ENCODE data around the gene C15orf61.

The C15orf61 gene

GRCh38 chr15:67515557-67515956 lies 5.4 kb upstream of the C15orf61 start:
- Histone ChIP-seq H2AK5ac (ENCODE audit: low read length) (no peak overlapping the region), H3K27me3 (ENCODE audit: insufficient read depth, low read length) (no peaks in the 10 kb centered on the region), H3K79me1 (ENCODE audit: low read length) (peaks cover under 1% of the 10 kb centered on the region), H2BK12ac (ENCODE audit: low read length) (no peak overlapping the region), H3K4me2 (ENCODE audit: low read length) (no peak overlapping the region), H3K18ac (ENCODE audit: low read length) (no peak overlapping the region), H4K12ac (ENCODE audit: low read depth, low read length) (no peak overlapping the region), H4K8ac (ENCODE audit: low read depth, low read length) (no peak overlapping the region), H3K4ac (ENCODE audit: low read depth, low read length) (no peak overlapping the region), H3K9me3 (ENCODE audit: insufficient read depth, low read depth, low read length) (no peaks in the 10 kb centered on the region), H3K23ac (ENCODE audit: low read length) (no peak overlapping the region), H3K79me2 (ENCODE audit: control insufficient read depth, insufficient read depth, low read length, poor library complexity) (no peaks in the 10 kb centered on the region), H3K4me1 (ENCODE audit: control insufficient read depth in 1 of 2, insufficient read depth in 2 of 2, low read length in 2 of 2) (peaks cover 0 to under 1% of the 10 kb centered on the region in 2 experiments), H4K91ac (ENCODE audit: low read depth, low read length) (no peak overlapping the region), H3K27ac (ENCODE audit: low read depth, low read length) (no peak overlapping the region), H2BK5ac (ENCODE audit: low read depth, low read length, poor library complexity) (no peak overlapping the region), H3K4me3 (ENCODE audit: low read depth, low read length) (no peak overlapping the region), H3K9ac (ENCODE audit: low read length) (no peak overlapping the region), H2AFZ (ENCODE audit: insufficient read depth, low read length, poor library complexity) (no peak overlapping the region), H3K14ac (ENCODE audit: low read length) (no peak overlapping the region), H2BK120ac (ENCODE audit: insufficient read depth, low read length, poor library complexity) (no peak overlapping the region), H3K36me3 (ENCODE audit: control insufficient read depth in 1 of 2, insufficient read depth in 2 of 2, low read length in 2 of 2) (no peaks in the 10 kb centered on the region)
- no CpG with 5 or more reads among the region's 2 CpGs for WGBS (ENCODE audit: extremely low coverage, insufficient coverage, insufficient read length)
- DNase-seq = no peak

- H3K4me2 ChIP-seq (ENCODE audit: low read length) = peak overlapping the region; percentile 68
- H3K18ac ChIP-seq (ENCODE audit: low read length) = peak overlapping the region; percentile 25
- H2BK5ac ChIP-seq (ENCODE audit: low read depth, low read length, poor library complexity) = no peak overlapping the region
- H3K27ac ChIP-seq (ENCODE audit: low read depth, low read length) = peak overlapping the region; percentile 1
- peak overlapping the region; percentile 99 for H4K8ac ChIP-seq (ENCODE audit: low read depth, low read length)
- H2BK12ac ChIP-seq (ENCODE audit: low read length) = no peak overlapping the region
- DNase-seq = no peak
- no peak overlapping the region for H3K23ac ChIP-seq (ENCODE audit: low read length)
- H2AK5ac ChIP-seq (ENCODE audit: low read length) = no peak overlapping the region
- no CpG with 5 or more reads among the region's 24 CpGs for WGBS (ENCODE audit: extremely low coverage, insufficient coverage, insufficient read length)
- no peaks in the 10 kb centered on the region for H3K9me3 ChIP-seq (ENCODE audit: insufficient read depth, low read depth, low read length)
- peak overlapping the region; percentile 48 for H3K4me3 ChIP-seq (ENCODE audit: low read depth, low read length)
- peak overlapping the region; percentile 34 for H3K9ac ChIP-seq (ENCODE audit: low read length)
- peaks cover 10% of the 10 kb centered on the region for H3K79me1 ChIP-seq (ENCODE audit: low read length)
- H4K91ac ChIP-seq (ENCODE audit: low read depth, low read length) = peak overlapping the region; percentile 15
- peak overlapping the region; percentile 97 for H2AFZ ChIP-seq (ENCODE audit: insufficient read depth, low read length, poor library complexity)
- H3K36me3 ChIP-seq (ENCODE audit: control insufficient read depth in 1 of 2, insufficient read depth in 2 of 2, low read length in 2 of 2) = no peaks in the 10 kb centered on the region
- H3K14ac ChIP-seq (ENCODE audit: low read length) = no peak overlapping the region
- no peak overlapping the region for H2BK120ac ChIP-seq (ENCODE audit: insufficient read depth, low read length, poor library complexity)
- peaks cover 0 to 3% of the 10 kb centered on the region in 2 experiments for H3K4me1 ChIP-seq (ENCODE audit: control insufficient read depth in 1 of 2, insufficient read depth in 2 of 2, low read length in 2 of 2)
- H3K79me2 ChIP-seq (ENCODE audit: control insufficient read depth, insufficient read depth, low read length, poor library complexity) = peaks cover 7% of the 10 kb centered on the region
- H3K4ac ChIP-seq (ENCODE audit: low read depth, low read length) = peak overlapping the region; percentile 16
- H3K27me3 ChIP-seq (ENCODE audit: insufficient read depth, low read length) = no peaks in the 10 kb centered on the region
- H4K12ac ChIP-seq (ENCODE audit: low read depth, low read length) = peak overlapping the region; percentile 8
Observed at GRCh38 chr15:67520321-67521028, 456 bp upstream of the C15orf61 start.

- Histone ChIP-seq H3K9ac (ENCODE audit: low read length) (peak overlapping the region; percentile 72), H3K36me3 (ENCODE audit: control insufficient read depth in 1 of 2, insufficient read depth in 2 of 2, low read length in 2 of 2) (no peaks in the 10 kb centered on the region), H2BK5ac (ENCODE audit: low read depth, low read length, poor library complexity) (peak overlapping the region; percentile 49), H2AK5ac (ENCODE audit: low read length) (no peak overlapping the region), H3K79me1 (ENCODE audit: low read length) (peaks cover 10% of the 10 kb centered on the region), H3K18ac (ENCODE audit: low read length) (peak overlapping the region; percentile 98), H3K27me3 (ENCODE audit: insufficient read depth, low read length) (no peaks in the 10 kb centered on the region), H4K12ac (ENCODE audit: low read depth, low read length) (peak overlapping the region; percentile 63), H3K4ac (ENCODE audit: low read depth, low read length) (no peak overlapping the region), H3K14ac (ENCODE audit: low read length) (peak overlapping the region; percentile 95), H2AFZ (ENCODE audit: insufficient read depth, low read length, poor library complexity) (peak overlapping the region; percentile 97), H4K8ac (ENCODE audit: low read depth, low read length) (peak overlapping the region; percentile 99), H2BK12ac (ENCODE audit: low read length) (no peak overlapping the region), H3K23ac (ENCODE audit: low read length) (no peak overlapping the region), H2BK120ac (ENCODE audit: insufficient read depth, low read length, poor library complexity) (peak overlapping the region; percentile 28), H3K4me1 (ENCODE audit: control insufficient read depth in 1 of 2, insufficient read depth in 2 of 2, low read length in 2 of 2) (peaks cover 0 to 3% of the 10 kb centered on the region in 2 experiments), H3K27ac (ENCODE audit: low read depth, low read length) (peak overlapping the region; percentile 93), H3K4me3 (ENCODE audit: low read depth, low read length) (peak overlapping the region; percentile 88), H3K4me2 (ENCODE audit: low read length) (peak overlapping the region; percentile 68), H3K9me3 (ENCODE audit: insufficient read depth, low read depth, low read length) (no peaks in the 10 kb centered on the region), H4K91ac (ENCODE audit: low read depth, low read length) (peak overlapping the region; percentile 95), H3K79me2 (ENCODE audit: control insufficient read depth, insufficient read depth, low read length, poor library complexity) (peaks cover 7% of the 10 kb centered on the region)
- WGBS (ENCODE audit: extremely low coverage, insufficient coverage, insufficient read length) = no CpG with 5 or more reads among the region's 23 CpGs
- peak; percentile 3 to 49 for DNase-seq
Observed at GRCh38 chr15:67521783-67522568, 1.0 kb downstream of the C15orf61 start.

GRCh38 chr15:67523330-67523729 lies 2.4 kb downstream of the C15orf61 start:
- Histone ChIP-seq H3K18ac (ENCODE audit: low read length) (no peak overlapping the region), H3K27ac (ENCODE audit: low read depth, low read length) (no peak overlapping the region), H2AFZ (ENCODE audit: insufficient read depth, low read length, poor library complexity) (no peak overlapping the region), H3K36me3 (ENCODE audit: control insufficient read depth in 1 of 2, insufficient read depth in 2 of 2, low read length in 2 of 2) (no peaks in the 10 kb centered on the region), H3K4me3 (ENCODE audit: low read depth, low read length) (no peak overlapping the region), H3K9me3 (ENCODE audit: insufficient read depth, low read depth, low read length) (no peaks in the 10 kb centered on the region), H3K9ac (ENCODE audit: low read length) (no peak overlapping the region), H3K79me1 (ENCODE audit: low read length) (peaks cover 10% of the 10 kb centered on the region), H3K4me2 (ENCODE audit: low read length) (no peak overlapping the region), H4K12ac (ENCODE audit: low read depth, low read length) (no peak overlapping the region), H3K4ac (ENCODE audit: low read depth, low read length) (no peak overlapping the region), H2BK12ac (ENCODE audit: low read length) (no peak overlapping the region), H4K91ac (ENCODE audit: low read depth, low read length) (no peak overlapping the region), H4K8ac (ENCODE audit: low read depth, low read length) (no peak overlapping the region), H3K4me1 (ENCODE audit: control insufficient read depth in 1 of 2, insufficient read depth in 2 of 2, low read length in 2 of 2) (peaks cover 0 to 3% of the 10 kb centered on the region in 2 experiments), H3K14ac (ENCODE audit: low read length) (no peak overlapping the region), H2BK120ac (ENCODE audit: insufficient read depth, low read length, poor library complexity) (no peak overlapping the region), H2AK5ac (ENCODE audit: low read length) (no peak overlapping the region), H2BK5ac (ENCODE audit: low read depth, low read length, poor library complexity) (no peak overlapping the region), H3K23ac (ENCODE audit: low read length) (no peak overlapping the region), H3K27me3 (ENCODE audit: insufficient read depth, low read length) (no peaks in the 10 kb centered on the region), H3K79me2 (ENCODE audit: control insufficient read depth, insufficient read depth, low read length, poor library complexity) (peaks cover 7% of the 10 kb centered on the region)
- DNase-seq = no peak
- WGBS (ENCODE audit: extremely low coverage, insufficient coverage, insufficient read length) = no CpG with 5 or more reads among the region's 1 CpG
